Adrenal gland (tissue), 12 donors: ENCODE results near the gene CACNA1C. TPM values are rescaled to one million over a fixed set of nuclear protein-coding genes. Genes with fewer than 3 reads are reported as not detected.
A peak's percentile ranks its signal among the peaks of the same experiment; 100 is the strongest.

Experiments
- DNase-seq, 7 donors: peaks; one replicate each; pipeline ENCODE4 v3.0.0-alpha.2; 2019 to 2020
- H3K27ac ChIP-seq, 5 donors: fragments of 200-600 bp; sonication (generic) in 4 of 5; 1 replicate in 3 of 5; 2 replicates in 2 of 5; pipeline versions ENCODE4 v1.5.1 to v1.8.0; 2016 to 2020; ENCODE audit warnings: mild to moderate bottlenecking in 1 of 5
- H3K27me3 ChIP-seq: fragments of 200-600 bp; 2 replicates; pipeline ENCODE4 v1.8.0; 2021
- H3K36me3 ChIP-seq, 2 donors: fragments of 200-600 bp; replicated peaks in 1 of 2; 1 replicate in 1 of 2; 2 replicates in 1 of 2; pipeline versions ENCODE4 v1.5.1 to v1.8.0; 2018 to 2022
- H3K4me1 ChIP-seq, 2 donors: fragments of 200-600 bp; replicated peaks in 1 of 2; 1 replicate in 1 of 2; 2 replicates in 1 of 2; pipeline versions ENCODE4 v1.5.1 to v1.8.0; 2018 to 2021
- H3K4me3 ChIP-seq, 4 donors: fragments of 200-600 bp; sonication (generic) in 3 of 4; one replicate each; pipeline ENCODE4 v1.5.1; 2016 to 2018
- H3K9me3 ChIP-seq, 3 donors: fragments of 200-600 bp; sonication (generic) in 1 of 3; replicated peaks in 1 of 3; 1 replicate in 2 of 3; 2 replicates in 1 of 3; pipeline versions ENCODE4 v1.5.1 to v1.8.0; 2016 to 2021
- CTCF ChIP-seq, 6 experiments: fragments of 450-650 bp in 4 of 6; fragments of 200-600 bp in 2 of 6; sonication (generic) in 1 of 6; IDR thresholded peaks; 1 replicate in 5 of 6; 2 replicates in 1 of 6; pipeline versions ENCODE4 v1.5.1 to v1.8.0; 2016 to 2021; ENCODE audit warnings: antibody characterized with exemption in 6 of 6, mild to moderate bottlenecking in 2 of 6, moderate library complexity in 1 of 6
- POLR2A ChIP-seq, 2 donors: fragments of 450-650 bp; IDR thresholded peaks; one replicate each; pipeline ENCODE4 v1.6.1; 2017; ENCODE audit warnings: antibody characterized with exemption in 2 of 2, mild to moderate bottlenecking in 2 of 2, moderate library complexity in 1 of 2
- WGBS, 4 donors: extraction: QIAGEN DNeasy Blood & Tissue Kit in 2 of 4; methylation state at CpG; one replicate each; pipeline versions ENCODE4 v1.1.5 to v1.1.7; 2013 to 2017; 5-methylcytosine and 5-hydroxymethylcytosine counted together
- intact Hi-C, 2 donors: fragments of 100-400 bp; cut with DNase I; formaldehyde crosslinking; loops; one replicate each; pipeline versions ENCODE4 v1.14.1 to v1.15.0; 2022 to 2023
- polyA plus RNA-seq, 3 donors: library from polyadenylated mRNA; stranded (reverse); fragments of 200-250 nt in 2 of 3; fragments of 350-450 nt in 1 of 3; fragmentation: Illumina TruSeq in 1 of 3; extraction: RNeasy Lipid Tissue Mini Kit (QIAGEN cat#74804) in 1 of 3; gene quantifications; one replicate each; pipeline ENCODE4 v1.2.3, GENCODE V29; 2013 to 2014
- total RNA-seq, 9 donors: library from RNA; depleted of rRNA in 4 of 9; stranded (reverse); fragments of >200 nt in 4 of 9; fragments of 120-200 nt in 1 of 9; fragmentation: NEBNext Ultra II Directional in 1 of 9; extraction: Animal tissue kit (Norgen Biotek cat#: 25700) in 1 of 9; gene quantifications; one replicate each; pipeline versions ENCODE4 v1.1.0 to v1.2.4, GENCODE V29; 2013 to 2023
- donor health status: healthy with polysubstance abuse.
- donor health status: Bipolar disorder and iron deficiency.
- donor health status: DM: yes; HTN: yes; CAD: no.
- donor health status: DM: no; HTN: no; CAD: no.
- donor health status: DM: no; HTN: no; CAD: no.
- donor health status: DM: yes; HTN: yes; CAD: no.

Gene CACNA1C
- total and polyA plus RNA-seq, 12 donors, result 1.4 to 5.8 (median 3.5) TPM

- H3K27me3 ChIP-seq, result no peaks in the 10 kb centered on the region
- no peak overlapping the region for H3K4me3 ChIP-seq
- H3K27ac ChIP-seq, result peak overlapping the region in 2 of 5 donors; percentile 44 to 56
- TF ChIP-seq POLR2A (IDR thresholded peaks at IDR 0.05), result no peak
- TF ChIP-seq CTCF (IDR thresholded peaks at IDR 0.05), result no peak
- intact Hi-C loops, result no loop called here
- DNase-seq, result peak in 4 of 7 donors; percentile 19 to 59 (median 32)
- H3K9me3 ChIP-seq, result no peaks in the 10 kb centered on the region
- H3K36me3 ChIP-seq, result no peaks in the 10 kb centered on the region
- 76 to 83% (median 77%) methylated on average over 12 to 13 of the region's 13 CpGs for WGBS, 4 donors
- no peaks in the 10 kb centered on the region for H3K4me1 ChIP-seq
Observed at GRCh38 chr12:2541631-2542204, 488.9 kb downstream of the CACNA1C start.

- Histone ChIP-seq H3K36me3 (no peaks in the 10 kb centered on the region), H3K27me3 (no peaks in the 10 kb centered on the region), H3K27ac (no peak overlapping the region), H3K9me3 (no peaks in the 10 kb centered on the region), H3K4me3 (no peak overlapping the region), H3K4me1 (no peaks in the 10 kb centered on the region)
- intact Hi-C loops, result no loop called here
- no peak for DNase-seq
- WGBS, 4 donors, result 58 to 76% (median 67%) methylated on average over 3 of the region's 3 CpGs
- TF ChIP-seq POLR2A (IDR thresholded peaks at IDR 0.05) (no peak), CTCF (IDR thresholded peaks at IDR 0.05) (no peak)
Observed at GRCh38 chr12:2543801-2544200, 491.0 kb downstream of the CACNA1C start.

- DNase-seq, result no peak
- TF ChIP-seq CTCF (IDR thresholded peaks at IDR 0.05) (no peak), POLR2A (IDR thresholded peaks at IDR 0.05) (no peak)
- H3K36me3 ChIP-seq, result no peaks in the 10 kb centered on the region
- no peaks in the 10 kb centered on the region for H3K27me3 ChIP-seq
- no peaks in the 10 kb centered on the region for H3K9me3 ChIP-seq
- no peak overlapping the region for H3K27ac ChIP-seq
- H3K4me1 ChIP-seq, result no peaks in the 10 kb centered on the region
- intact Hi-C loops, result no loop called here
- no peak overlapping the region for H3K4me3 ChIP-seq
Observed at GRCh38 chr12:2544230-2544629, 491.4 kb downstream of the CACNA1C start.

- TF ChIP-seq CTCF (IDR thresholded peaks at IDR 0.05), result no peak
- Histone ChIP-seq H3K4me1 (no peaks in the 10 kb centered on the region), H3K36me3 (no peaks in the 10 kb centered on the region), H3K4me3 (no peak overlapping the region), H3K27me3 (no peaks in the 10 kb centered on the region), H3K27ac (no peak overlapping the region), H3K9me3 (no peaks in the 10 kb centered on the region)
- WGBS, 4 donors, result 76 to 86% (median 77%) methylated on average over 11 of the region's 11 CpGs
- intact Hi-C loops, result no loop called here
- DNase-seq, result peak in 1 of 7 donors; percentile 4
Observed at GRCh38 chr12:2547273-2548044, 494.7 kb downstream of the CACNA1C start.
